SK-N-DZ (cell line): ENCODE measurements around the gene EHD2.

Source experiments
- small RNA-seq, 2 experiments: library from RNA; depleted of rRNA; stranded (forward); fragments of <200 nt; gene quantifications; one replicate each; pipeline ENCODE3, GENCODE V24; 2014

Gene EHD2

Small RNAs within 50 kb of the gene (small RNA-seq; reads per million reads assigned to genes)
- 0 reads per million in 2 experiments for gene SNORD23
